NCI-H526 (cell line): Measurements from ENCODE around the gene KRTAP1-1.
"Not testable (repeated sequence)": the region's sequence is repeated elsewhere in the genome, so short reads cannot be mapped to it uniquely, and the experiment has no call there.

Experiments
- DNase-seq, 2 experiments: peaks; one replicate each; lab custom pipeline; 2025; lab: John Stamatoyannopoulos, UW

Gene KRTAP1-1

GRCh38 chr17:41012326-41013120 lies 28.7 kb downstream of the KRTAP1-1 start:
- no peak for DNase-seq

DNA sequence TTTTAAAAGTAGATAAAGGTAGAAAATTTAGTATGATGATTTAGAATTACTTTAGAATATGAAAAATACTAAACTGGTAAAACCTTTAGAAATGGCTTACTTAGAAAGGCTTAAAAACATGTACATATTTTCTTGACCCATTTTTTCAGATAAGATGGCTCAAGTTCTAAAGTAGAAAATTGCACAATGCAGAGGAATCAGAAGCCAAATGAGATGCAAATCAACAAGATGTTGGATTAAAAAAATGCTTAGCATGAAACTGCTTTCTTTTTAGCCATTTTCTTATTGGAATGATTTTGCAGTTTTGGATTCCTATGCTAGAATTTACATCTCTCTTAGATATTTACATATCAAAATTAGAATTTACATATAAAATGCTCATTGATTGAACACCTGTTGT lies 30.8 kb downstream of the KRTAP1-1 start:
- DNase-seq = peak; percentile 33 to 63

- no peak for DNase-seq
Measured at GRCh38 chr17:41009936-41010335, 31.3 kb downstream of the KRTAP1-1 start.

- peak; percentile 28 to 50 for DNase-seq
Measured at GRCh38 chr17:41009301-41009760, 31.9 kb downstream of the KRTAP1-1 start.

- peak; percentile 36 to 80 for DNase-seq
Measured at GRCh38 chr17:41008811-41009210, 32.4 kb downstream of the KRTAP1-1 start, which contains the start of gene KRTAP3-1. Gene KRTAP3-1, minus strand, starts transcription at chr17:41009128. Its CDS starts 54 bp downstream, at chr17:41009074.

- no peak for DNase-seq
Measured at GRCh38 chr17:41004397-41004796, 36.9 kb downstream of the KRTAP1-1 start.

DNA sequence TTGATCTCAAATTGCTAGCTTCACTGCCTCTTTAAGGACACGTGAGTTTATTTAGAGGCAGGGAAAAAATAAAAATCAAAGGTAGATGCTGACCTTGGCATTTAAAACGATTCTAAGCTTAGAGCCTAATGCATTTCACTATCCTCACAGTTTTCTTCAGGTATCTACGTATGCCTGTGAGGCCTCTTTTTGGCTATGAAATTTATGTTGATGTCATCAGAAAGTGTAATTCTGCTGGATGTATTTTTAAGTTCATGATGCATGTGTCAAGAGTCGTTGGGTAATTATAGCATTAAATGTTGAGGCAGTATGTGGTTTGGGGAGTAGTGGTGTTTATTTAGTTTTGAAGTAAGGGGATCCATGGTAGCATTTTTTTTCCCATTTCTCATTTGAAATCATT lies 37.3 kb downstream of the KRTAP1-1 start:
- DNase-seq = no peak

DNA sequence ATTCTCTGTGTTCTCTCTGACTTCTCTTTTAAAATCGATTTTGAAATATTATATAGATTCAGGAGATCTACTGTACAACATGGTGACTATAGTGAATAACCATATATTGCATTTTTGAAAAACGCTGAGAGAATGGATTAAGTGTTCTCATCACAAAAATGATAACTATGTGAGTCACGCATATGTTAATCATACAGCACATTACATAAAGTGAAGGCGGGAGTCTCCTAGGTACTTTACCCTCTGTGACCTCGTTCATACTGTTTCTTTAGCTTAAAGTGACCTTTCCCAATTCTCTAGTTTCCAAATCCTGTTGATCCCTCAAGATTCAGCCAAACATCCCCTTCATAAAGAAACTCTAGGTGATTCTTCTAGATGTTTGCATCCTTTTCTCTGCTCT lies 38.4 kb downstream of the KRTAP1-1 start:
- no peak for DNase-seq

DNA sequence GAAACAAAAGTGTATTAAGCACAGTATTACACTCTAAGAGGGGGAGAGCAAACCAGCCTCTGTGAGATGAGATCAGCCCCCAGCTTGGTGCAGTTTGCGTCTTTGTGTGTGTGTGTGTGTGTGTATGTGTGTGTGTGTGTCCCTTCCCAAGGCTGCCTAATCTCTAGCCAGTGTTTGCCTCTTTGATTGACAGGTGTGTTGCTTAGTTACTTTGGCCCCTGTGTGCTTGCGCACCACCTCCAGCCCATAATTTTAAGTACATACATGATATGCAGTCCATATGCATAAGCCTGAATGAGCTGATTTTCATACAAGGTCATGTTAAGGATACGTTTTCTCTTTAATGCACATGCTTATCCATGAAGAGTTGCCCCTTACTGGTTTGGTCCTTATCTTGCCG lies 39.5 kb downstream of the KRTAP1-1 start:
- peak; percentile 57 to 58 for DNase-seq

DNA sequence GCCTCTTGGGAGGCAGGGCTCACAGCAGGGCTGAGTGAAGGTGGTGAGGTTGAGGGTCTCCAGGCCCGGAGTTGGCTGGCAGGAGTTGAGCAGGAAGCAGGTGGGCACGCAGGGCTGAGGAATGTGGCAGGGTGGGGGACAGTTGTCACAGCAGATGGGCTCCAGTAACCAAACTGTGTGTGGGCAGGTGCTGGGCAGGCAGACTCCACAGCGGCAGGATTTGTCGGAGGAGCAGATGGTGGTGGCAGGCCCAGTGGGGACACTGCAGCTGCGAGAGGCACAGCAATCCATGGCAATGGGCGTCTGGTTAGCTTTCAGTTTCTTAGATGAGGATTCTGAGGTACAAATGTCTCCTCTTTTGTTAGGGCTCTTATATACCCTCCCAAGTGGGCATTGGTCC lies 41.7 kb downstream of the KRTAP1-1 start, which contains the start of gene KRTAP3-2:
Gene KRTAP3-2 (minus strand): TSS at position 344 of the 400 bp plus-strand sequence. CDS start 53 bp downstream, at position 291.
- DNase-seq = not testable (repeated sequence)

- no peak for DNase-seq
Measured at GRCh38 chr17:40997361-40997760, 43.9 kb downstream of the KRTAP1-1 start.

- DNase-seq = no peak
Measured at GRCh38 chr17:40996829-40997228, 44.4 kb downstream of the KRTAP1-1 start.

DNA sequence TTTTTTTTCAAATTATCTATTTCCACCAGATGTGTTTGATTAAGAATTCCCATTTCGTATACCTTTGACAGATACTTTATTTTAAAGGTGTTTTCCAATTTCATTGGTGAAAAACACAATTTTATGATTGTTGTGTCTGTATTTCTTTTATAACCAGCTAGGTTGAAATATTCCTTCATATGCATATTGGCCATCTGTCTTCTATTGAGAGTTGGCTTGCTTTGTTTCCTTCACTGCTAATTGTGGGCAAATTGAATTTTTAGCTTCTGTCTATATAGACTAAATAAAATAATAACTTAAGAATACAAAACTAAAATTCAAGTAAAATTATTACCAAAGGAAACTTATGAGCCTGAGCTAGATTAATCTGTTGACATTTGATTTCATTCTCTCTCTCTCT lies 46.1 kb downstream of the KRTAP1-1 start:
- no peak for DNase-seq

- no peak for DNase-seq
Measured at GRCh38 chr17:40993839-40994238, 47.4 kb downstream of the KRTAP1-1 start, which contains the start of gene KRTAP3-3. Gene KRTAP3-3, minus strand, starts transcription at chr17:40994164. Its CDS starts 67 bp downstream, at chr17:40994097.

- no peak for DNase-seq
Measured at GRCh38 chr17:40993084-40993483, 48.2 kb downstream of the KRTAP1-1 start.

GRCh38 chr17:40992666-40993065 lies 48.6 kb downstream of the KRTAP1-1 start:
- peak; percentile 61 to 64 for DNase-seq
